Endothelial cell of umbilical vein (primary cell): ENCODE results near the gene PTPRK. TPM values are rescaled to one million over a fixed set of nuclear protein-coding genes. Genes with fewer than 3 reads are reported as not detected.

ENCODE experiments used
- BruUV-seq: library from RNA; stranded (reverse); fragments of 400-500 nt; replicated peaks from 2 replicates; lab custom pipeline; 2021; lab: Mats Ljungman, UMichigan
- CTCF ChIA-PET: fragments of 300-600, 350-600 bp; sonication (Branson Sonifier 250); formaldehyde crosslinking; loops from one replicate; lab custom pipeline; 2021; ENCODE audit warnings: antibody characterized with exemption, inconsistent platforms; lab: Charles Lee
- POLR2A ChIA-PET: fragments of 300-600, 350-600 bp; sonication (Branson Sonifier 250); formaldehyde crosslinking; loops from one replicate; lab custom pipeline; 2021; ENCODE audit warnings: antibody characterized with exemption, inconsistent platforms; lab: Charles Lee
- DNase-seq: peaks from one replicate; pipeline ENCODE4 v3.0.0-alpha.2; 2011; ENCODE audit warnings: low read depth, low spot score
- FAIRE-seq: peaks from 2 replicates; lab custom pipeline; 2011; peaks lifted over from hg19 to GRCh38; lab: Jason Lieb, UNC
- H2AFZ ChIP-seq: 2 replicates; pipeline ENCODE4 v1.6.0; 2012; ENCODE audit warnings: low read depth, low read length, control low read depth, inconsistent platforms
- H3K27ac ChIP-seq: 2 replicates; pipeline ENCODE4 v1.5.1; 2011; ENCODE audit warnings: low read depth, mild to moderate bottlenecking, control low read depth, low read length, moderate library complexity; ENCODE audit not compliant: insufficient read depth
- H3K27me3 ChIP-seq, 2 experiments: 2 replicates each; pipeline versions ENCODE4 v1.6.0 to v1.6.1; 2011; ENCODE audit warnings: low read length in 2 of 2, mixed read lengths in 1 of 2; ENCODE audit not compliant: control insufficient read depth in 2 of 2, insufficient read depth in 2 of 2
- H3K36me3 ChIP-seq, 2 experiments: 2 replicates in 1 of 2; 3 replicates in 1 of 2; pipeline ENCODE4 v1.5.1; 2011; ENCODE audit warnings: low read length in 2 of 2, mild to moderate bottlenecking in 1 of 2, moderate library complexity in 1 of 2; ENCODE audit not compliant: control insufficient read depth in 2 of 2, insufficient read depth in 2 of 2; ENCODE audit errors: extremely low read depth in 1 of 2
- H3K4me1 ChIP-seq: 3 replicates; pipeline ENCODE4 v1.5.1; 2011; ENCODE audit warnings: mild to moderate bottlenecking, low read length; ENCODE audit not compliant: control insufficient read depth, insufficient read depth; ENCODE audit errors: extremely low read depth
- H3K4me2 ChIP-seq: 2 replicates; pipeline ENCODE4 v1.6.1; 2011; ENCODE audit warnings: low read length, control low read depth, mixed read lengths; ENCODE audit not compliant: insufficient read depth
- H3K4me3 ChIP-seq, 3 experiments: fragments of 200-600 bp in 1 of 3; sonication (generic), shearing (Covaris generic) in 1 of 3; replicated peaks in 1 of 3; 2 replicates each; pipeline ENCODE4 v1.5.1; 2011 to 2016; ENCODE audit warnings: control low read depth in 3 of 3, low read length in 3 of 3, mild to moderate bottlenecking in 2 of 3, inconsistent platforms in 1 of 3, low read depth in 1 of 3, moderate library complexity in 1 of 3; ENCODE audit not compliant: insufficient read depth in 1 of 3
- H3K79me2 ChIP-seq: 2 replicates; pipeline ENCODE4 v1.6.0; 2012; ENCODE audit warnings: low read length, inconsistent platforms; ENCODE audit not compliant: control insufficient read depth, insufficient read depth
- H3K9ac ChIP-seq: replicated peaks from 2 replicates; pipeline ENCODE3; 2011; ENCODE audit warnings: low read length, control low read depth; ENCODE audit not compliant: insufficient read depth; ENCODE audit errors: extremely low read depth
- H3K9me1 ChIP-seq: replicated peaks from 3 replicates; pipeline ENCODE4 v1.6.0; 2011; ENCODE audit warnings: mild to moderate bottlenecking, low read length; ENCODE audit not compliant: control insufficient read depth, insufficient read depth; ENCODE audit errors: extremely low read depth
- H3K9me3 ChIP-seq: replicated peaks from 2 replicates; pipeline ENCODE4 v1.5.1; 2012; ENCODE audit warnings: low read length, inconsistent platforms; ENCODE audit not compliant: control insufficient read depth, insufficient read depth
- H4K20me1 ChIP-seq: replicated peaks from 2 replicates; pipeline ENCODE3; 2011; ENCODE audit warnings: mild to moderate bottlenecking, low read length; ENCODE audit not compliant: control insufficient read depth, insufficient read depth; ENCODE audit errors: extremely low read depth
- EZH2 ChIP-seq: IDR thresholded peaks from 2 replicates; pipeline ENCODE4 v1.6.1; 2012; ENCODE audit warnings: borderline replicate concordance, low read depth, mild to moderate bottlenecking, moderate library complexity, low read length, inconsistent platforms; ENCODE audit not compliant: severe bottlenecking
- FOS ChIP-seq: IDR thresholded peaks from 2 replicates; pipeline ENCODE4 v1.6.1; 2011; ENCODE audit warnings: mild to moderate bottlenecking, low read length, moderate library complexity, borderline replicate concordance; ENCODE audit not compliant: insufficient read depth
- GATA2 ChIP-seq: IDR thresholded peaks from 2 replicates; pipeline ENCODE4 v1.7.0; 2011; ENCODE audit warnings: low read depth, mild to moderate bottlenecking, moderate library complexity, mixed read lengths, low read length; ENCODE audit not compliant: insufficient read length, insufficient read depth
- JUN ChIP-seq: IDR thresholded peaks from 2 replicates; pipeline ENCODE4 v1.6.1; 2011; ENCODE audit warnings: borderline replicate concordance, low read depth; ENCODE audit not compliant: insufficient read length, insufficient read depth
- POLR2A ChIP-seq: IDR thresholded peaks from 2 replicates; pipeline ENCODE4 v1.6.1; 2012; ENCODE audit warnings: low read depth, mild to moderate bottlenecking, control low read depth, low read length
- dilution Hi-C: fragments of 300-500 bp; cut with MboI; formaldehyde crosslinking; loops from one replicate; pipeline ENCODE4 v1.15.0; 2019; ENCODE audit warnings: low sequenced_read_pairs; ENCODE audit not compliant: extremely low pct_ligation_motif_present
- intact Hi-C: fragments of 100-400 bp; cut with micrococcal nuclease; formaldehyde crosslinking; loops from one replicate; pipeline ENCODE4 v1.10.0; 2022
- polyA plus RNA-seq, 4 experiments: library from polyadenylated mRNA; depleted of rRNA in 3 of 4; stranded (reverse) in 3 of 4; unstranded in 1 of 4; fragments of >200 nt; gene quantifications; 2 replicates each; pipeline versions ENCODE4 v1.2.1 to v1.2.3, GENCODE V29; 2011 to 2012; ENCODE audit warnings: missing spikeins in 1 of 4
- total RNA-seq: library from RNA; stranded (reverse); gene quantifications from 2 replicates; pipeline ENCODE4 v1.2.3, GENCODE V29; 2021
- TF ChIP-seq, protein P1 (sequence below), 2 donors: IDR thresholded peaks; 1 replicate in 1 of 2; 2 replicates in 1 of 2; pipeline ENCODE4 v1.5.1; 2011; ENCODE audit warnings: low read length in 2 of 2, mild to moderate bottlenecking in 2 of 2, moderate library complexity in 2 of 2, control low read depth in 1 of 2, inconsistent platforms in 1 of 2, low read depth in 1 of 2; ENCODE audit not compliant: insufficient read depth in 1 of 2; ENCODE audit errors: extremely low read depth in 1 of 2
- TF ChIP-seq, protein P2 (sequence below): IDR thresholded peaks from 2 replicates; pipeline ENCODE4 v1.6.1; 2011; ENCODE audit not compliant: insufficient read depth, insufficient read length

PTPRK gene
- total and polyA plus RNA-seq, 2 donors (not counting 3 experiments of a cell fraction or from before 2014, with no cell fraction given), result 15.2 to 74.0 TPM

DNA sequence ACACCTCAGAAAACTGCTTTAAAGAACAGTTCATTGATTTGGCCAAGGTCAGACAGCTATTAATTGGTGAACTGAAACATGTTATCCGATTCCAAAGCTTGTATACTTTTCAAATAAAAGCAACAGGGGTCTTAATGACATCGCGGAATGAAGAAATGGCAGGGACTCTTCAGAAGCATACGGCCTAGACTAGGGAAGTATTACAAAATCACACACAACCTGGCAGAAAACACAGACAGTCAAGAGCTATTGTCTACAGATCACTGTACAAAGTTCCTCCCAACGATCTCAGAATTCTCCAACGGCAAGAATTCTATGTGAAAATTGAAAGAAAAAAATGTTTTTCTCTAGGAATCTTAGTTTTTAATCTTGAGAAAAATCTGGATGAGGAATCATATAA is 105.5 kb downstream of the PTPRK start:
- CTCF ChIA-PET, result no interaction called here
- H3K4me2 ChIP-seq, result no peak overlapping the region
- dilution Hi-C loops, result no loop called here

More for the DNA sequence above, 105.5 kb downstream of the PTPRK start:
- no peaks in the 10 kb centered on the region for H3K4me1 ChIP-seq
- peaks cover 44% of the 10 kb centered on the region for H3K79me2 ChIP-seq
- H3K27me3 ChIP-seq, result no peaks in the 10 kb centered on the region
- H2AFZ ChIP-seq, result no peak overlapping the region
- H4K20me1 ChIP-seq, result peaks cover 5% of the 10 kb centered on the region
- DNase-seq (no peak), FAIRE-seq (no peak)
- H3K9me3 ChIP-seq, result no peaks in the 10 kb centered on the region
- H3K36me3 ChIP-seq, result no peaks in the 10 kb centered on the region
- TF ChIP-seq, protein P1, sequence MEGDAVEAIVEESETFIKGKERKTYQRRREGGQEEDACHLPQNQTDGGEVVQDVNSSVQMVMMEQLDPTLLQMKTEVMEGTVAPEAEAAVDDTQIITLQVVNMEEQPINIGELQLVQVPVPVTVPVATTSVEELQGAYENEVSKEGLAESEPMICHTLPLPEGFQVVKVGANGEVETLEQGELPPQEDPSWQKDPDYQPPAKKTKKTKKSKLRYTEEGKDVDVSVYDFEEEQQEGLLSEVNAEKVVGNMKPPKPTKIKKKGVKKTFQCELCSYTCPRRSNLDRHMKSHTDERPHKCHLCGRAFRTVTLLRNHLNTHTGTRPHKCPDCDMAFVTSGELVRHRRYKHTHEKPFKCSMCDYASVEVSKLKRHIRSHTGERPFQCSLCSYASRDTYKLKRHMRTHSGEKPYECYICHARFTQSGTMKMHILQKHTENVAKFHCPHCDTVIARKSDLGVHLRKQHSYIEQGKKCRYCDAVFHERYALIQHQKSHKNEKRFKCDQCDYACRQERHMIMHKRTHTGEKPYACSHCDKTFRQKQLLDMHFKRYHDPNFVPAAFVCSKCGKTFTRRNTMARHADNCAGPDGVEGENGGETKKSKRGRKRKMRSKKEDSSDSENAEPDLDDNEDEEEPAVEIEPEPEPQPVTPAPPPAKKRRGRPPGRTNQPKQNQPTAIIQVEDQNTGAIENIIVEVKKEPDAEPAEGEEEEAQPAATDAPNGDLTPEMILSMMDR (IDR thresholded peaks at IDR 0.05; ENCODE audit: extremely low read depth in 1 of 2, insufficient read depth in 1 of 2, low read depth in 1 of 2, low read length in 2 of 2), result no peak
- TF ChIP-seq EZH2 (no peak), POLR2A (no peak), JUN (no peak), FOS (no peak), GATA2 (no peak)
- TF ChIP-seq, protein P2, sequence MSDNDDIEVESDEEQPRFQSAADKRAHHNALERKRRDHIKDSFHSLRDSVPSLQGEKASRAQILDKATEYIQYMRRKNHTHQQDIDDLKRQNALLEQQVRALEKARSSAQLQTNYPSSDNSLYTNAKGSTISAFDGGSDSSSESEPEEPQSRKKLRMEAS, result no peak
- BruUV-seq, result no TSS peak
- POLR2A ChIA-PET, result no interaction called here
- no peak overlapping the region for H3K9ac ChIP-seq
- H3K4me3 ChIP-seq, result no peak overlapping the region
- H3K9me1 ChIP-seq, result no peaks in the 10 kb centered on the region
- intact Hi-C loops, result no loop called here
- H3K27ac ChIP-seq, result no peak overlapping the region
